Endothelial cell of umbilical vein (primary cell): Measurements from ENCODE around the gene GPR161. TPM values are rescaled to one million over a fixed set of nuclear protein-coding genes. Genes with fewer than 3 reads are reported as not detected.

Experiments used
- BruUV-seq: library from RNA; stranded (reverse); fragments of 400-500 nt; replicated peaks from 2 replicates; lab custom pipeline; 2021; lab: Mats Ljungman, UMichigan
- CTCF ChIA-PET: fragments of 300-600, 350-600 bp; sonication (Branson Sonifier 250); formaldehyde crosslinking; loops from one replicate; lab custom pipeline; 2021; ENCODE audit warnings: antibody characterized with exemption, inconsistent platforms; lab: Charles Lee
- POLR2A ChIA-PET: fragments of 300-600, 350-600 bp; sonication (Branson Sonifier 250); formaldehyde crosslinking; loops from one replicate; lab custom pipeline; 2021; ENCODE audit warnings: antibody characterized with exemption, inconsistent platforms; lab: Charles Lee
- DNase-seq: peaks from one replicate; pipeline ENCODE4 v3.0.0-alpha.2; 2011; ENCODE audit warnings: low read depth, low spot score
- FAIRE-seq: peaks from 2 replicates; lab custom pipeline; 2011; peaks lifted over from hg19 to GRCh38; lab: Jason Lieb, UNC
- H2AFZ ChIP-seq: 2 replicates; pipeline ENCODE4 v1.6.0; 2012; ENCODE audit warnings: low read depth, low read length, control low read depth, inconsistent platforms
- H3K27ac ChIP-seq: 2 replicates; pipeline ENCODE4 v1.5.1; 2011; ENCODE audit warnings: low read depth, mild to moderate bottlenecking, control low read depth, low read length, moderate library complexity; ENCODE audit not compliant: insufficient read depth
- H3K27me3 ChIP-seq, 2 experiments: 2 replicates each; pipeline versions ENCODE4 v1.6.0 to v1.6.1; 2011; ENCODE audit warnings: low read length in 2 of 2, mixed read lengths in 1 of 2; ENCODE audit not compliant: control insufficient read depth in 2 of 2, insufficient read depth in 2 of 2
- H3K36me3 ChIP-seq, 2 experiments: 2 replicates in 1 of 2; 3 replicates in 1 of 2; pipeline ENCODE4 v1.5.1; 2011; ENCODE audit warnings: low read length in 2 of 2, mild to moderate bottlenecking in 1 of 2, moderate library complexity in 1 of 2; ENCODE audit not compliant: control insufficient read depth in 2 of 2, insufficient read depth in 2 of 2; ENCODE audit errors: extremely low read depth in 1 of 2
- H3K4me1 ChIP-seq: 3 replicates; pipeline ENCODE4 v1.5.1; 2011; ENCODE audit warnings: mild to moderate bottlenecking, low read length; ENCODE audit not compliant: control insufficient read depth, insufficient read depth; ENCODE audit errors: extremely low read depth
- H3K4me2 ChIP-seq: 2 replicates; pipeline ENCODE4 v1.6.1; 2011; ENCODE audit warnings: low read length, control low read depth, mixed read lengths; ENCODE audit not compliant: insufficient read depth
- H3K4me3 ChIP-seq, 3 experiments: fragments of 200-600 bp in 1 of 3; sonication (generic), shearing (Covaris generic) in 1 of 3; replicated peaks in 1 of 3; 2 replicates each; pipeline ENCODE4 v1.5.1; 2011 to 2016; ENCODE audit warnings: control low read depth in 3 of 3, low read length in 3 of 3, mild to moderate bottlenecking in 2 of 3, inconsistent platforms in 1 of 3, low read depth in 1 of 3, moderate library complexity in 1 of 3; ENCODE audit not compliant: insufficient read depth in 1 of 3
- H3K79me2 ChIP-seq: 2 replicates; pipeline ENCODE4 v1.6.0; 2012; ENCODE audit warnings: low read length, inconsistent platforms; ENCODE audit not compliant: control insufficient read depth, insufficient read depth
- H3K9ac ChIP-seq: replicated peaks from 2 replicates; pipeline ENCODE3; 2011; ENCODE audit warnings: low read length, control low read depth; ENCODE audit not compliant: insufficient read depth; ENCODE audit errors: extremely low read depth
- H3K9me1 ChIP-seq: replicated peaks from 3 replicates; pipeline ENCODE4 v1.6.0; 2011; ENCODE audit warnings: mild to moderate bottlenecking, low read length; ENCODE audit not compliant: control insufficient read depth, insufficient read depth; ENCODE audit errors: extremely low read depth
- H3K9me3 ChIP-seq: replicated peaks from 2 replicates; pipeline ENCODE4 v1.5.1; 2012; ENCODE audit warnings: low read length, inconsistent platforms; ENCODE audit not compliant: control insufficient read depth, insufficient read depth
- H4K20me1 ChIP-seq: replicated peaks from 2 replicates; pipeline ENCODE3; 2011; ENCODE audit warnings: mild to moderate bottlenecking, low read length; ENCODE audit not compliant: control insufficient read depth, insufficient read depth; ENCODE audit errors: extremely low read depth
- EZH2 ChIP-seq: IDR thresholded peaks from 2 replicates; pipeline ENCODE4 v1.6.1; 2012; ENCODE audit warnings: borderline replicate concordance, low read depth, mild to moderate bottlenecking, moderate library complexity, low read length, inconsistent platforms; ENCODE audit not compliant: severe bottlenecking
- FOS ChIP-seq: IDR thresholded peaks from 2 replicates; pipeline ENCODE4 v1.6.1; 2011; ENCODE audit warnings: mild to moderate bottlenecking, low read length, moderate library complexity, borderline replicate concordance; ENCODE audit not compliant: insufficient read depth
- GATA2 ChIP-seq: IDR thresholded peaks from 2 replicates; pipeline ENCODE4 v1.7.0; 2011; ENCODE audit warnings: low read depth, mild to moderate bottlenecking, moderate library complexity, mixed read lengths, low read length; ENCODE audit not compliant: insufficient read length, insufficient read depth
- JUN ChIP-seq: IDR thresholded peaks from 2 replicates; pipeline ENCODE4 v1.6.1; 2011; ENCODE audit warnings: borderline replicate concordance, low read depth; ENCODE audit not compliant: insufficient read length, insufficient read depth
- MYC ChIP-seq: IDR thresholded peaks from one replicate; pipeline ENCODE4 v1.6.1; 2011; ENCODE audit warnings: mild to moderate bottlenecking, low read depth, low read length
- POLR2A ChIP-seq: IDR thresholded peaks from 2 replicates; pipeline ENCODE4 v1.6.1; 2012; ENCODE audit warnings: low read depth, mild to moderate bottlenecking, control low read depth, low read length
- POLR2AphosphoS5 ChIP-seq: IDR thresholded peaks from 2 replicates; pipeline ENCODE4 v1.6.1; 2012; ENCODE audit warnings: low read depth, mild to moderate bottlenecking, control low read depth, low read length, moderate library complexity; ENCODE audit not compliant: insufficient read depth
- dilution Hi-C: fragments of 300-500 bp; cut with MboI; formaldehyde crosslinking; loops from one replicate; pipeline ENCODE4 v1.15.0; 2019; ENCODE audit warnings: low sequenced_read_pairs; ENCODE audit not compliant: extremely low pct_ligation_motif_present
- intact Hi-C: fragments of 100-400 bp; cut with micrococcal nuclease; formaldehyde crosslinking; loops from one replicate; pipeline ENCODE4 v1.10.0; 2022
- polyA plus RNA-seq, 4 experiments: library from polyadenylated mRNA; depleted of rRNA in 3 of 4; stranded (reverse) in 3 of 4; unstranded in 1 of 4; fragments of >200 nt; gene quantifications; 2 replicates each; pipeline versions ENCODE4 v1.2.1 to v1.2.3, GENCODE V29; 2011 to 2012; ENCODE audit warnings: missing spikeins in 1 of 4
- total RNA-seq: library from RNA; stranded (reverse); gene quantifications from 2 replicates; pipeline ENCODE4 v1.2.3, GENCODE V29; 2021
- TF ChIP-seq, protein P1 (sequence below), 2 donors: IDR thresholded peaks; 1 replicate in 1 of 2; 2 replicates in 1 of 2; pipeline ENCODE4 v1.5.1; 2011; ENCODE audit warnings: low read length in 2 of 2, mild to moderate bottlenecking in 2 of 2, moderate library complexity in 2 of 2, control low read depth in 1 of 2, inconsistent platforms in 1 of 2, low read depth in 1 of 2; ENCODE audit not compliant: insufficient read depth in 1 of 2; ENCODE audit errors: extremely low read depth in 1 of 2
- TF ChIP-seq, protein P2 (sequence below): IDR thresholded peaks from 2 replicates; pipeline ENCODE4 v1.6.1; 2011; ENCODE audit not compliant: insufficient read depth, insufficient read length

The GPR161 gene
- total and polyA plus RNA-seq, 2 donors (not counting 3 experiments of a cell fraction or from before 2014, with no cell fraction given) = 34.7 to 36.5 TPM

DNA sequence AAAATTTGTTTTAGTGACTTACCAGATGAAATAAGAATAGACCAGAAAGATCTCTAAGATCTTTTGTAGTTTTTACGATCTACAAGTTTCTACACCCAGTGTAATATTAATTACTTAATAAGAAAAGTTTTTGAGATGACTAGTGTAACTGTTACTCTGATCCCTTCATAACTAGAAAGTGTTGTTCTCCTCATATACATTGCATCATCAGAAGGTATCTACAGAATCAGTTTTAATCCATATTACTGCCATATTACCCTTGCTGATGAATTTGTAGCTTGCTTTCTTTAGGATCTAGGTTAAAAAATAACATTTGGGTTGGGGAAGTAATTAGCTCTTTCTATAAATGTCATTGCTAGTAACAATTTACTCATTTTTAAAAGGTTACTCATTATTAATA lies 72.5 kb downstream of the GPR161 start:
- H4K20me1 ChIP-seq = no peaks in the 10 kb centered on the region
- DNase-seq (no peak), FAIRE-seq (no peak)
- no peak overlapping the region for H3K4me2 ChIP-seq
- H3K27ac ChIP-seq = no peak overlapping the region
- H3K9me3 ChIP-seq = no peaks in the 10 kb centered on the region
- BruUV-seq = no TSS peak
- ChIA-PET CTCF (interaction anchor here (1.8 to 2.3 kb wide), 2 partner anchors 10 to 18 kb away, joined by 4 to 15 read pairs; no protein-coding TSS in a partner anchor), POLR2A (no interaction called here)
- H3K36me3 ChIP-seq = peaks cover 3% of the 10 kb centered on the region in 2 experiments
- H3K79me2 ChIP-seq = no peaks in the 10 kb centered on the region
- H2AFZ ChIP-seq = no peak overlapping the region
- TF ChIP-seq POLR2AphosphoS5 = no peak
- TF ChIP-seq, protein P1, sequence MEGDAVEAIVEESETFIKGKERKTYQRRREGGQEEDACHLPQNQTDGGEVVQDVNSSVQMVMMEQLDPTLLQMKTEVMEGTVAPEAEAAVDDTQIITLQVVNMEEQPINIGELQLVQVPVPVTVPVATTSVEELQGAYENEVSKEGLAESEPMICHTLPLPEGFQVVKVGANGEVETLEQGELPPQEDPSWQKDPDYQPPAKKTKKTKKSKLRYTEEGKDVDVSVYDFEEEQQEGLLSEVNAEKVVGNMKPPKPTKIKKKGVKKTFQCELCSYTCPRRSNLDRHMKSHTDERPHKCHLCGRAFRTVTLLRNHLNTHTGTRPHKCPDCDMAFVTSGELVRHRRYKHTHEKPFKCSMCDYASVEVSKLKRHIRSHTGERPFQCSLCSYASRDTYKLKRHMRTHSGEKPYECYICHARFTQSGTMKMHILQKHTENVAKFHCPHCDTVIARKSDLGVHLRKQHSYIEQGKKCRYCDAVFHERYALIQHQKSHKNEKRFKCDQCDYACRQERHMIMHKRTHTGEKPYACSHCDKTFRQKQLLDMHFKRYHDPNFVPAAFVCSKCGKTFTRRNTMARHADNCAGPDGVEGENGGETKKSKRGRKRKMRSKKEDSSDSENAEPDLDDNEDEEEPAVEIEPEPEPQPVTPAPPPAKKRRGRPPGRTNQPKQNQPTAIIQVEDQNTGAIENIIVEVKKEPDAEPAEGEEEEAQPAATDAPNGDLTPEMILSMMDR (IDR thresholded peaks at IDR 0.05; ENCODE audit: extremely low read depth in 1 of 2, insufficient read depth in 1 of 2, low read depth in 1 of 2, low read length in 2 of 2) = no peak
- no peak for TF ChIP-seq POLR2A
- TF ChIP-seq EZH2 = no peak
- TF ChIP-seq, protein P2, sequence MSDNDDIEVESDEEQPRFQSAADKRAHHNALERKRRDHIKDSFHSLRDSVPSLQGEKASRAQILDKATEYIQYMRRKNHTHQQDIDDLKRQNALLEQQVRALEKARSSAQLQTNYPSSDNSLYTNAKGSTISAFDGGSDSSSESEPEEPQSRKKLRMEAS = no peak
- no peak for TF ChIP-seq MYC
- no peak for TF ChIP-seq GATA2
- no peak for TF ChIP-seq FOS
- no peak for TF ChIP-seq JUN
- no peaks in the 10 kb centered on the region for H3K9me1 ChIP-seq
- H3K4me1 ChIP-seq = no peaks in the 10 kb centered on the region
- intact Hi-C loops = no loop called here
- dilution Hi-C loops = no loop called here
- no peaks in the 10 kb centered on the region for H3K27me3 ChIP-seq
- H3K9ac ChIP-seq = no peak overlapping the region
- H3K4me3 ChIP-seq = no peak overlapping the region
